AG09309 (cell line): ENCODE data around the gene MEGF11.

Experiments used
- DNase-seq: peaks from one replicate; pipeline ENCODE4 v3.0.0-alpha.2; 2010; ENCODE audit warnings: low read depth
- H3K4me3 ChIP-seq: 2 replicates; pipeline ENCODE4 v1.5.1; 2011; ENCODE audit warnings: mild to moderate bottlenecking, low read depth, low read length, moderate library complexity; ENCODE audit not compliant: control insufficient read depth
- CTCF ChIP-seq: IDR thresholded peaks from 2 replicates; pipeline ENCODE4 v1.5.1; 2011; ENCODE audit warnings: mild to moderate bottlenecking, low read depth, low read length, inconsistent platforms; ENCODE audit not compliant: insufficient read depth, control insufficient read depth; ENCODE audit errors: missing control alignments

MEGF11 gene

GRCh38 chr15:66224946-66225345, 28.6 kb downstream of the MEGF11 start:
- no peak for TF ChIP-seq CTCF
- H3K4me3 ChIP-seq = no peak overlapping the region
- no peak for DNase-seq

GRCh38 chr15:66222273-66223198, 31.0 kb downstream of the MEGF11 start:
- no peak overlapping the region for H3K4me3 ChIP-seq
- DNase-seq = no peak
- TF ChIP-seq CTCF = no peak

- no peak overlapping the region for H3K4me3 ChIP-seq
- DNase-seq = no peak
- TF ChIP-seq CTCF = no peak
Measured at GRCh38 chr15:66221126-66221525, 32.4 kb downstream of the MEGF11 start.

- no peak overlapping the region for H3K4me3 ChIP-seq
- no peak for TF ChIP-seq CTCF
- DNase-seq = no peak
Measured at GRCh38 chr15:66220601-66221000, 32.9 kb downstream of the MEGF11 start.

- TF ChIP-seq CTCF = no peak
- no peak overlapping the region for H3K4me3 ChIP-seq
- no peak for DNase-seq
Measured at GRCh38 chr15:66219339-66219738, 34.2 kb downstream of the MEGF11 start.

- DNase-seq = no peak
- no peak for TF ChIP-seq CTCF
- no peak overlapping the region for H3K4me3 ChIP-seq
Measured at GRCh38 chr15:66216806-66217205, 36.7 kb downstream of the MEGF11 start.
